KBM-7 (cell line): ENCODE results near the gene CRB1.
"Not testable (repeated sequence)": the region's sequence is repeated elsewhere in the genome, so short reads cannot be mapped to it uniquely, and the experiment has no call there.

ENCODE experiments used
- DNase-seq: peaks from one replicate; pipeline ENCODE4 v3.0.0-alpha.2; 2015
- in situ Hi-C: fragments of 300-500 bp; cut with MboI; formaldehyde crosslinking; loops from 2 replicates; pipeline ENCODE4 v1.14.3; 2020; ENCODE audit warnings: low sequenced_read_pairs, low pct_unique_long_range_greater_than_20kb, mixed read lengths

CRB1 gene

GRCh38 chr1:197391303-197392226 lies 123.5 kb downstream of the CRB1 start:
- in situ Hi-C loops: no loop called here
- DNase-seq: peak; percentile 49

GRCh38 chr1:197392541-197392940 lies 124.5 kb downstream of the CRB1 start:
- no peak for DNase-seq
- in situ Hi-C loops: no loop called here

DNA sequence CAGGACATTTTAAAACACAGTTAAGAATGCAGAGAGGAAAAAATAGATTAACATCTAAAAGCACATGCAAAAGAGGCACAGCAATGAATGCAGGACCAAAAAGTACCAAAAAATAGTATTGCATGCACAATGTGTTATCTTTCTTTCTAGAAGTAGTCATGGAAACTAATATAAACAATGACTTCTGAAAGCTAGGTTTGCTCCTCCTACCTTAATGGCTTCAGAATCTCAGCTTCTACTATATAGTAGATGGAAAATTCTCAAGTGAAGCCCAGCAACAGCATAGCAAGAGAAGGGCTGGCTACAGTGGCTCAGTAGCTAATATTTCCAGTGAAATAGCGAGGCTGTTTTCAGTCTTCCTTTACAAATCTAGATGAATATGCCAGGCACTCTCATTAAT lies 125.1 kb downstream of the CRB1 start:
- in situ Hi-C loops: no loop called here
- DNase-seq: no peak

DNA sequence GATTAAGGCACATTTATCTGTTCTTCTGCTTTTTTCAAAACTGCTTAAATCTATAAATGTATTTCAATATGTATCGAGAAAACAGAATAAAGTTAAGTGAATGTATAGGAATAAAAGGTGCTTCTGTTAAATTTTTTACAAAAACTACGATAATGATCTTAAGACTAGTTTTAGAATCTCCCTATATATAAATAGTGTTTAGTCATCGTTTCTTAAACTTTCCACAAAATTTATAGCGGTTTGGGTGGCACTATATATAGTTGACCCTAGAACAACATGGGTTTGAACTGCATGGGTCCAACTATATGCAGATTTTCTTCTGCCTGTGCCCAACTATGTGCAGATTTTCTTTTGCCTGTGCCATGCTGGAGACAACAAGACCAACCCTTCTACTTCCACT lies 125.7 kb downstream of the CRB1 start:
- in situ Hi-C loops: no loop called here
- no peak for DNase-seq

DNA sequence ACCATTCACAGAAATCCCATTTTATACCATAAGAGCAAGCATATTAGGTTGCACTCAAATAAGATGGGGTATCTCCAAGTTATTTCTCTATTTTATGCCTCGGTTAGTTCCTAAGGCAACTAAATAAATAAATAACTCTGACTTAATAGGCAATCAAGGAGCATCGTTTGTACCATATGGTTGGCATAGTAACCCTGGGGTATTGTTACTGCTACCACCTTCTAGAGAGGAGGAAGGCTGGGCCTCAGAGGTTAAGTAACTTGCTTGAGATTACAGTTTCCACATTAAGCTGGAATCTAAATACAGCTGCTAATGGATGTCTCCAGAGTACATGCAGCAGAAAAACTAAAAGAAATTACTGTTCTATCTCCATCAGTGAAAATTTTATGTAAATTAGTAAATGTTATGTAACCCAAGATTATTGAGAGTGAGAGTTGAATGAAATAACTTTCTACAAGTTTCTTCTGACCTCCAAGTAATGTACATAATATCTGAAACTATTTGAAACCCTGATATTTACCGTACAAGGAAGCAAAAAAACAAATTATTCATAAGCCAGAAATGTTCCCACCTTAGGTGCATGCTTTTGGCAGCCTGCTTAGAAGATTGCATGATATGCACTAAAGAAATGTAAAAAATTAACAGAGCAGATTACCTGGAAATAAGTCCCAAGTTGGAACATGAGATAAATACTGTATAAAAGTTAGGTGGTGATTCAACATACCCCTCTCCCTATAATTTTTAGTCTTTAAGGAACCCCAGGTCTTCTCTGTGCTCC lies 127.0 kb downstream of the CRB1 start:
- in situ Hi-C loops: no loop called here
- DNase-seq: no peak

DNA sequence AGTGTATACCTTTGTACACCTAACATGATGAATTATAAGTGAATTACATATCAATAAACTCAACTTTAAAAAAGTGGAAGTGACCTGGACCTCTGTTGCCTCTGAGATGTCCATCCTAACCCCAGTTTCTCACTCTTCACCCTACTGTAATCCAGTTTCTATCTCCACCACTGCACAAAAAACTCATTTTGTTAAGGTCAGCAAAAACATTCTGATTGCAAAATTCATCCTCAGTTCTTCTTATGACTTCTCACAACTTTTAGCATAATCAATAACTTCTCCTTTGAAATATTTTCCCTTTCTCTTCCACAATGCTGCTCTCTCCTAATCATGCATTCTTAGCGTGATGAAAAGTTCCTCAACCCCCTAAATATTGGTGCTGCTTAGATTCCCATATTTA lies 129.8 kb downstream of the CRB1 start:
- in situ Hi-C loops: no loop called here
- no peak for DNase-seq

DNA sequence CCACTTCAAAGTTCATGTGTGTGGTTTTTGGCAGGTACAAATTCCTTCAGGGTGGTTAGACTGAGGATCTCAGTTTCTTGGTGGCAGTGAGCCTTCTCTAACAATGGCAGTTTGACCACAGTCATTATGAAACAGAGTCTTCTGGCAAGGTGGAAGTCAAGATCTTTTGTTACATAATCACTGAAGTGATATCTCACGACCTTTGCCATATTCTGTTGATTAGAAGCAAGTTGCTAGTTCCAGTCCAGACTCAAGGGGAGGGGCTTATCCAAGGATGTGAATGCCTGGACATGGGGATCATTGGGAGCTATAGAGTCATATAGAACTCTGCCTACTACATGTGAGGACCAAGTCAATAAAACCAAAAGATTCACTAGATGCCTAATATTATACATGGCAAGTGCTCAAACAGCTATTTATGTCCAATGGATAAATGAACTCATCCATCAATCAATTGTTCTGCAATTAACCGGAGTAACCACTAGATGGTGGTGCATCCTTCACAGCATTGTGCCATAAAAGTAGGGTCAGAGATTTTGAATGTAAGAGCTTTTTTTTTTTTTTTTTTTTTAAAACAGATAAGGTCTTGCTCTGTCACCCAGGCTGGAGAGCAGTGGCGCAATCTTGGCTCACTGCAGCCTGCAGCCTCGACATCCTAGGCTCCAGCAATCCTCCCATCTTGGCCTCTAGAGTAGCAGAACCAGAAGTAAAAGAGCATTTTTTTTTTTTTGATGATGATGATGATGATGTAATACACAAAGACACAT lies 131.9 kb downstream of the CRB1 start:
- DNase-seq: peak; percentile 78
- in situ Hi-C loops: no loop called here

GRCh38 chr1:197400522-197400902 lies 132.5 kb downstream of the CRB1 start:
- no peak for DNase-seq
- in situ Hi-C loops: no loop called here

DNA sequence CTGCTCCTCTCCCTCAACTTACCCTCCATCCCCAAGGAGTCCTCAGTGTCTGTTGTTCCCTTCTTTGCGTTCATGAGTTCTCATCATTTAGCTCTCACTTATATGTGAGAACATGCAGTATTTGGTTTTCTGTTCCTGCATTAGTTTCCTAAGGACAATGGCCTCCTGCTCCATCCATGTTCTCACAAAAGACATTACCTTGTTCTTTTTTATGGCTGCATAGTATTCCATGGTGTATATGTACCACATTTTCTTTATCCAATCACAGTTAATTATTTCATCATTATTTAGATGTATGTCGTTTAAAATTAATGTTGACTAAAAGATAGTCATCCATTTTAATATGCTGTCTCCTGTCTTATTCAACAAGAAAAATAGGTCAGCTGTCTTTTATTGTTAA lies 134.1 kb downstream of the CRB1 start:
- DNase-seq: no peak
- in situ Hi-C loops: no loop called here

DNA sequence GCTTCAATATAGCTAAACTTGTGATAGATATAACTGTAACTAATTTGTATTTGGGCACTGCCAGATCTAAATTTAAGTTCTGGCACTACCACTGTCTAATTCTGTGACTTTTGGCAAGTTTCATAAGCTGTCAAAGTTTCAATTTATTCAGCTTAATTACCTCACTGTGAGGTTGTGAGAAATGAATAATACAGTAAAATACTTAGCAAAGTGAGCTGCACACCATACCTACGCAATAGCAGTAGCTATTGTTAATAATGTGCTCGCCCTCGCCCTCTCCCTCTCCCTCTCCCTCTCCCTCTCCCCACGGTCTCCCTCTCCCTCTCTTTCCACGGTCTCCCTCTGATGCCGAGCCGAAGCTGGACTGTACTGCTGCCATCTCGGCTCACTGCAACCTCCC lies 136.7 kb downstream of the CRB1 start:
- DNase-seq, in situ Hi-C loops: not testable (repeated sequence)

GRCh38 chr1:197405614-197406013 lies 137.6 kb downstream of the CRB1 start:
- in situ Hi-C loops: not testable (repeated sequence)

DNA sequence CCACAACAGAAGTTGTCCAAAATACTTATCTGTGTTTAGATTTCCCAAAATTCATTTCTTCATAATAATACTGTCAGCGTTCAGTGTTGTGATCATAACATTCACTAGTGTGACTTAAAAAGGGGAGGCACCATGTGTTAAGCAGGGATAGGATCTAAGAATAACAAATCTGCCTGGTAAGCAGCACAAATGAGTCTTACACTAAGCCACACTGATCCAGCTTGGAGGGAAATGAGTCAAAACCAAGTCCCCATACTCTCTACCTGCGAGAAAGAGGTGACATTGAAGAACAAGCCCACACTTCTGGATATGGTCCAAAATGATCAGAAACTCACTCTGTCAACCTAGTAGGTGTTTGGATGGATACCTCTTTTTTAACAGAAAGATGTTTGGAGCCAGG lies 145.5 kb downstream of the CRB1 start:
- no peak for DNase-seq
- in situ Hi-C loops: no loop called here

More at GRCh38 chr1:197405614-197406013, 137.6 kb downstream of the CRB1 start:
- not testable (repeated sequence) for DNase-seq

GRCh38 chr1:197415221-197415620 lies 147.2 kb downstream of the CRB1 start:
- no peak for DNase-seq
- in situ Hi-C loops: no loop called here

GRCh38 chr1:197418693-197419092 lies 150.6 kb downstream of the CRB1 start:
- in situ Hi-C loops: no loop called here
- DNase-seq: no peak

GRCh38 chr1:197422993-197423392 lies 154.9 kb downstream of the CRB1 start:
- in situ Hi-C loops: no loop called here
- DNase-seq: no peak

DNA sequence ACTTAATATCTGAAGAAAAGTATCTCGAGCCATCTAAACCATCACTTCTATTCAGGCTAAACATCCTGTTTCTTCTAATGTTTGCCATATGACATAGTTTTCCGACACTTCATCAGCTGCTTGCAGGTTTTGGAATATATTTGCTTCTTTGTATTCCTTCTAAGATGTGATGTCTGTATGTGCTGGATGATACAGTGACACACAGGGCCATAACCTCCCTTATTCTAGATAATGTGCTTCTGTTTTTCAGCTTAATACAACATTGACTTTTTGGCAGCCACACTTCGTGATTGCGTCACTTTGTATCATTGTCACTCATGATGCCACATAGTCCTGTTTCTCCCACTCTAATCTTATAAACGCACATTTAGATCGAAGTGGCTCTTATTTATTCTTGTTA lies 156.3 kb downstream of the CRB1 start:
- DNase-seq: no peak
- in situ Hi-C loops: no loop called here

DNA sequence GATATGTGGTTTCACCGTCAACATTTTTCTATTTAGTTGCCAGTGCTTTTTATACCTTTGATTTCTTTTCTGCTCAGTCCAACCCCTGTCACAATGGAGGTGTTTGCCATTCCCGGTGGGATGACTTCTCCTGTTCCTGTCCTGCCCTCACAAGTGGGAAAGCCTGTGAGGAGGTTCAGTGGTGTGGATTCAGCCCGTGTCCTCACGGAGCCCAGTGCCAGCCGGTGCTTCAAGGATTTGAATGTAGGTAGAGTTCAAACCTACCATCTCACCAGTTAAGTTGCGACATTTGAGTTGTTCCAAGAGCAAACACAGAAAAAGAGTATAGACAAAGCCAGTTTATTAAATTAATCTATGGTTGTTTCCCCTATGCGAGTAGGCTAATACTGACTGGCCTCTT lies 161.3 kb downstream of the CRB1 start:
- in situ Hi-C loops: no loop called here
- DNase-seq: no peak

GRCh38 chr1:197435224-197435623 lies 167.2 kb downstream of the CRB1 start:
- in situ Hi-C loops: no loop called here
- no peak for DNase-seq

GRCh38 chr1:197437601-197438000 lies 169.5 kb downstream of the CRB1 start:
- in situ Hi-C loops: no loop called here
- DNase-seq: no peak
